GM19238 (cell line): ENCODE data around the gene ENOX1.

Experiments
- DNase-seq: peaks from one replicate; pipeline ENCODE4 v3.0.0; 2011; ENCODE audit warnings: low spot score; ENCODE audit not compliant: insufficient read length

Gene ENOX1

GRCh38 chr13:43785650-43786471, 911 bp downstream of the ENOX1 start:
- peak; percentile 11 for DNase-seq

- no peak for DNase-seq
These were observed 1.5 kb downstream of the ENOX1 start for GRCh38 chr13:43785261-43785649.

GRCh38 chr13:43784496-43784895, 2.3 kb downstream of the ENOX1 start:
- DNase-seq, result no peak

- no peak for DNase-seq
These were observed 3.0 kb downstream of the ENOX1 start for GRCh38 chr13:43783820-43784219.

- DNase-seq, result no peak
These were observed 4.1 kb downstream of the ENOX1 start for GRCh38 chr13:43782686-43783085.

GRCh38 chr13:43780666-43781065, 6.1 kb downstream of the ENOX1 start:
- DNase-seq, result no peak

- no peak for DNase-seq
These were observed 10.2 kb downstream of the ENOX1 start for GRCh38 chr13:43776501-43777079.

GRCh38 chr13:43776006-43776405, 10.8 kb downstream of the ENOX1 start:
- no peak for DNase-seq

- no peak for DNase-seq
These were observed 13.2 kb downstream of the ENOX1 start for GRCh38 chr13:43773602-43774001.

- no peak for DNase-seq
These were observed 15.9 kb downstream of the ENOX1 start for GRCh38 chr13:43770871-43771270.

- no peak for DNase-seq
These were observed 17.2 kb downstream of the ENOX1 start for GRCh38 chr13:43769529-43769928.

- no peak for DNase-seq
These were observed 19.3 kb downstream of the ENOX1 start for GRCh38 chr13:43767341-43767931.

- DNase-seq, result no peak
These were observed 20.0 kb downstream of the ENOX1 start for GRCh38 chr13:43766725-43767124.

GRCh38 chr13:43764349-43764748, 22.4 kb downstream of the ENOX1 start:
- no peak for DNase-seq

- DNase-seq, result no peak
These were observed 23.5 kb downstream of the ENOX1 start for GRCh38 chr13:43763143-43763759.

GRCh38 chr13:43761616-43762315, 25.0 kb downstream of the ENOX1 start:
- DNase-seq, result no peak

- DNase-seq, result no peak
These were observed 26.5 kb downstream of the ENOX1 start for GRCh38 chr13:43760257-43760656.

- peak; percentile 13 for DNase-seq
These were observed 27.9 kb downstream of the ENOX1 start for GRCh38 chr13:43758834-43759233.

GRCh38 chr13:43757266-43757665, 29.5 kb downstream of the ENOX1 start:
- no peak for DNase-seq

- no peak for DNase-seq
These were observed 30.9 kb downstream of the ENOX1 start for GRCh38 chr13:43755844-43756243.

GRCh38 chr13:43751624-43752023, 35.1 kb downstream of the ENOX1 start:
- no peak for DNase-seq

- DNase-seq, result no peak
These were observed 37.3 kb downstream of the ENOX1 start for GRCh38 chr13:43749503-43749902.
